MM.1S (cell line): ENCODE results near the gene PFAS.

Experiments
- DNase-seq: peaks from one replicate; pipeline ENCODE4 v3.0.0-alpha.2; 2015
- H2AFZ ChIP-seq: fragments of 300-600 bp; sonication (generic); 2 replicates; pipeline ENCODE4 v1.6.0; 2016; ENCODE audit warnings: antibody characterized with exemption, low read length
- H3F3A ChIP-seq: fragments of 300-600 bp; sonication (generic); 2 replicates; pipeline ENCODE4 v1.6.1; 2016; ENCODE audit warnings: mild to moderate bottlenecking, antibody characterized with exemption, low read length, moderate library complexity, mixed read lengths; ENCODE audit not compliant: insufficient read depth
- H3K27ac ChIP-seq: fragments of 300-600 bp; sonication (generic); 2 replicates; pipeline ENCODE4 v1.5.1; 2016; ENCODE audit warnings: mild to moderate bottlenecking, low read length
- H3K27me3 ChIP-seq: fragments of 300-600 bp; sonication (generic); replicated peaks from 2 replicates; pipeline ENCODE4 v1.6.0; 2016; ENCODE audit warnings: low read length; ENCODE audit not compliant: insufficient read depth
- H3K36me3 ChIP-seq: fragments of 300-600 bp; sonication (generic); replicated peaks from 2 replicates; pipeline ENCODE4 v1.6.1; 2016; ENCODE audit warnings: mild to moderate bottlenecking, low read length, mixed read lengths; ENCODE audit not compliant: insufficient read depth
- H3K4me1 ChIP-seq: fragments of 300-600 bp; sonication (generic); 2 replicates; pipeline ENCODE4 v1.6.1; 2016; ENCODE audit warnings: low read length, mixed read lengths
- H3K4me2 ChIP-seq: fragments of 300-600 bp; sonication (generic); 2 replicates; pipeline ENCODE4 v1.6.0; 2016; ENCODE audit warnings: low read depth, low read length
- H3K4me3 ChIP-seq: fragments of 300-600 bp; sonication (generic); 2 replicates; pipeline ENCODE4 v1.5.1; 2016; ENCODE audit warnings: low read length, mixed read lengths
- H3K79me2 ChIP-seq: fragments of 300-600 bp; sonication (generic); 2 replicates; pipeline ENCODE4 v1.6.1; 2016; ENCODE audit warnings: mixed run types, low read length, mixed read lengths
- H3K9ac ChIP-seq: fragments of 300-600 bp; sonication (generic); 2 replicates; pipeline ENCODE4 v1.6.1; 2016; ENCODE audit warnings: low read length, mixed read lengths
- H3K9me2 ChIP-seq: fragments of 300-600 bp; sonication (generic); replicated peaks from 2 replicates; pipeline ENCODE4 v1.6.1; 2016; ENCODE audit warnings: mild to moderate bottlenecking, low read length, mixed read lengths; ENCODE audit not compliant: insufficient read depth
- H3K9me3 ChIP-seq: fragments of 300-600 bp; sonication (generic); replicated peaks from 2 replicates; pipeline ENCODE4 v1.6.1; 2016; ENCODE audit warnings: mild to moderate bottlenecking, low read length, mixed read lengths; ENCODE audit not compliant: insufficient read depth
- H4K20me1 ChIP-seq: fragments of 300-600 bp; sonication (generic); 2 replicates; pipeline ENCODE4 v1.6.1; 2016; ENCODE audit warnings: mild to moderate bottlenecking, low read length, moderate library complexity, mixed read lengths; ENCODE audit not compliant: insufficient read depth
- EZH2 ChIP-seq: fragments of 300-600 bp; sonication (generic); optimal IDR thresholded peaks from 2 replicates; pipeline ENCODE3; 2017; ENCODE audit warnings: low read depth, mild to moderate bottlenecking, antibody characterized with exemption, low read length, mixed read lengths
- EZH2phosphoT487 ChIP-seq: fragments of 300-600 bp; sonication (generic); IDR thresholded peaks from 2 replicates; pipeline ENCODE4 v1.6.1; 2018; ENCODE audit warnings: antibody characterized with exemption, low read length
- TF ChIP-seq, protein P1 (sequence below): fragments of 300-600 bp; sonication (generic); IDR thresholded peaks from 2 replicates; pipeline ENCODE4 v1.5.1; 2016; ENCODE audit warnings: antibody characterized with exemption, low read length, mixed read lengths

Gene PFAS

DNA sequence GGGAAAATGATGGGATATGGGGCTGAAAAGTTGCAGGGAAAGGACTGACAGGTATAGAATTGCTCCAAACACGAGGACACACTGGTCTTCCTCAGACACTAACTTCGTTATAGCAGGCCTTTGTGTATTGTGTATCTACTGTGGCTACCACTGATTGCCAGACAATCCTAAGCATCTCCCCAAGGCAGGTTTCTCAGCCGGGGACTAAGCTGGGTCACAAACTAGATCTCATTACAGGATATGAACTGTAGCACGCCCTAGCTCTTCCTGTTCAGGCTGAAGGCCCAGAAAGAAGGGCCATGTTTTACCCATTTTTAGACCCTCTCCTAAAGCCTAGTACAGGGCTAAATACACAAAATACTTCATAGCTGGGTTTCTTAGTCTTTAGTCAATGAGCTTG lies 34.3 kb downstream of the PFAS start:
- Histone ChIP-seq H3K9me2 (no peaks in the 10 kb centered on the region), H3F3A (no peaks in the 10 kb centered on the region), H3K36me3 (no peaks in the 10 kb centered on the region), H3K4me1 (no peaks in the 10 kb centered on the region), H3K79me2 (no peaks in the 10 kb centered on the region), H3K4me2 (no peak overlapping the region), H4K20me1 (no peaks in the 10 kb centered on the region), H3K4me3 (no peak overlapping the region), H3K27ac (no peak overlapping the region), H3K9ac (no peak overlapping the region), H3K27me3 (no peaks in the 10 kb centered on the region), H3K9me3 (no peaks in the 10 kb centered on the region), H2AFZ (no peak overlapping the region)
- DNase-seq = no peak
- TF ChIP-seq, protein P1, sequence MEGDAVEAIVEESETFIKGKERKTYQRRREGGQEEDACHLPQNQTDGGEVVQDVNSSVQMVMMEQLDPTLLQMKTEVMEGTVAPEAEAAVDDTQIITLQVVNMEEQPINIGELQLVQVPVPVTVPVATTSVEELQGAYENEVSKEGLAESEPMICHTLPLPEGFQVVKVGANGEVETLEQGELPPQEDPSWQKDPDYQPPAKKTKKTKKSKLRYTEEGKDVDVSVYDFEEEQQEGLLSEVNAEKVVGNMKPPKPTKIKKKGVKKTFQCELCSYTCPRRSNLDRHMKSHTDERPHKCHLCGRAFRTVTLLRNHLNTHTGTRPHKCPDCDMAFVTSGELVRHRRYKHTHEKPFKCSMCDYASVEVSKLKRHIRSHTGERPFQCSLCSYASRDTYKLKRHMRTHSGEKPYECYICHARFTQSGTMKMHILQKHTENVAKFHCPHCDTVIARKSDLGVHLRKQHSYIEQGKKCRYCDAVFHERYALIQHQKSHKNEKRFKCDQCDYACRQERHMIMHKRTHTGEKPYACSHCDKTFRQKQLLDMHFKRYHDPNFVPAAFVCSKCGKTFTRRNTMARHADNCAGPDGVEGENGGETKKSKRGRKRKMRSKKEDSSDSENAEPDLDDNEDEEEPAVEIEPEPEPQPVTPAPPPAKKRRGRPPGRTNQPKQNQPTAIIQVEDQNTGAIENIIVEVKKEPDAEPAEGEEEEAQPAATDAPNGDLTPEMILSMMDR = no peak
- TF ChIP-seq EZH2phosphoT487 = no peak
- TF ChIP-seq EZH2 = no peak

DNA sequence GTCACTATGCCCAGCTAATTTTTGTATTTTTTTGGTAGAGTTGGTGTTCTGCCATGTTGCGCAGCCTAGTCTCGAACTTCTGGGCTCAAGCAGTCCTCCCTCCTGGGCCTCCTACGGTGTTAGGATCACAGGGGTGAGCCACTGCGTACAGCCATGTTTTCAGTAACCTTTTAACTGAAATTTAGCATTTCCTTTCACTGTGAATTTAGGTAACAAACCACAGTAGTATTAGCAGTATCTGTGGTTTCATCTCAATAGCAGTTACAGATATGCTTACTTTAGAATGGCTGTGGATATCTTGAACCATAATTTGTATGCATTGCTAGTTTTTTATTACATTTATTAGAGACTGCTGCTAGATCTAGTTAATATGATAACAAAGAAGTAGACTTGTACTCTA lies 35.0 kb downstream of the PFAS start:
- Histone ChIP-seq H3F3A (no peaks in the 10 kb centered on the region), H3K4me1 (no peaks in the 10 kb centered on the region), H3K9me2 (no peaks in the 10 kb centered on the region), H3K27me3 (no peaks in the 10 kb centered on the region), H3K9ac (no peak overlapping the region), H3K79me2 (peaks cover 2% of the 10 kb centered on the region), H3K4me2 (no peak overlapping the region), H2AFZ (no peak overlapping the region), H3K27ac (no peak overlapping the region), H3K4me3 (no peak overlapping the region), H4K20me1 (no peaks in the 10 kb centered on the region), H3K9me3 (no peaks in the 10 kb centered on the region), H3K36me3 (no peaks in the 10 kb centered on the region)
- TF ChIP-seq EZH2phosphoT487 = no peak
- TF ChIP-seq, protein P1 = no peak
- no peak for TF ChIP-seq EZH2
- no peak for DNase-seq

DNA sequence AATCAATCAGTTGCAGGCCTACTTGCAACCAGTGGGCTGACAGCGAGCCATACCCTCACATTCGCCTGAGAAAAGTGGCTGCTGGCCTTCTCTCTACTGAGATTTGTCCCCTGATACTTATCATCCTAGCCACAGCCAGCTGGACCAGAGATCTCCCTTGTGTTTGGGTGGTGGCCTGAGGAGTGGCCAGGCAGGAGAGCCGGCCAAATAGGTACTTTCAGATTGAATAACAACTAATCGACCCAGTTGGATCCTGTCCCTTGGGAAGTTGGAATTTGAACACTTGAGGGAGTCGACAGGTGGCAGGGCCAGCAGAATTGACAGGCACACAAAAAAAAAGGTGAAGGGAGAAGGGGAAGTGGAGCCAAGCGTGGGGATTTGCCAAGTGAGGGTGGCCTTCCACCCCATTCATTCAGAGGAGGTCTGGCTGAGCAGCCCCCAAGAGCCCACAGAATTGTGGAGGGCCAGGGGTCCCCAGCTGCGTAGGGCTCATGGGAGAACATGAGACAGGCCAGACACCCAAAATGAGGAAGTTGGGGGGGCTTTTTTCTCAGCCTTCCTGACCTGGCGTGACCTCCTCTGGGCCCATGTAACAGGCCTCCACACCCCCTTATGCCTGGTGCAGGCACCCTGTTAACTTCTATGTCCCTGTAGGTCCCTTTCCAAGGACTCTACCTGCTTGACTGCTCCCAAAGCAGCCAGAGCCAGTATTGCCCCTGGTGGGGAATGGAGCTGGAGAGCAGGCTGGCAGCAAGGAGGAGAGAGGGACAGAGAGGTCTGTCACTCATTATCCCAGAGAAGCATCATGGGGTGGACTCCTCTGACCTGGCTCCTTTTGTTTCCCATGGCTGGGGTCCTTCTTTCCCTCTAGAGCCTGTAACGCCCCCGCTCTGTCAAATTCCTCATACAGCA lies 36.4 kb downstream of the PFAS start:
- DNase-seq = no peak
- no peaks in the 10 kb centered on the region for H3F3A ChIP-seq

More for the DNA sequence above, 36.4 kb downstream of the PFAS start:
- Histone ChIP-seq H3K4me1 (no peaks in the 10 kb centered on the region), H3K9me2 (no peaks in the 10 kb centered on the region), H3K9ac (no peak overlapping the region), H4K20me1 (no peaks in the 10 kb centered on the region), H3K4me3 (no peak overlapping the region), H3K27me3 (no peaks in the 10 kb centered on the region), H3K79me2 (peaks cover 8% of the 10 kb centered on the region), H2AFZ (no peak overlapping the region), H3K36me3 (no peaks in the 10 kb centered on the region), H3K27ac (no peak overlapping the region), H3K4me2 (no peak overlapping the region), H3K9me3 (no peaks in the 10 kb centered on the region)
- TF ChIP-seq EZH2phosphoT487 (no peak), EZH2 (no peak)
- TF ChIP-seq, protein P1 = no peak
